WTC11 (cell line): Measurements from ENCODE around the gene TSPAN2.

Experiments
- FOXP1 ChIP-seq: sonication (generic); formaldehyde crosslinking; IDR thresholded peaks from 2 replicates; pipeline ENCODE4 v1.8.0; 2022; ENCODE audit warnings: missing genetic modification reagents, mild to moderate bottlenecking, moderate library complexity, borderline replicate concordance
- NFE2L1 ChIP-seq: sonication (generic); formaldehyde crosslinking; IDR thresholded peaks from 2 replicates; pipeline ENCODE4 v1.8.1; 2023; ENCODE audit warnings: missing genetic modification reagents
- NR1H2 ChIP-seq: sonication (generic); formaldehyde crosslinking; IDR thresholded peaks from 2 replicates; pipeline ENCODE4 v1.9.0; 2021; ENCODE audit warnings: mild to moderate bottlenecking, moderate library complexity, missing genetic modification reagents
- TF ChIP-seq, protein P1 (sequence below): sonication (generic); formaldehyde crosslinking; IDR thresholded peaks from 2 replicates; pipeline ENCODE4 v1.8.1; 2023; ENCODE audit warnings: mild to moderate bottlenecking, missing genetic modification reagents
- TF ChIP-seq, protein P2 (sequence below): sonication (generic); formaldehyde crosslinking; IDR thresholded peaks from 2 replicates; pipeline ENCODE4 v1.8.0; 2022; ENCODE audit warnings: mild to moderate bottlenecking, missing genetic modification reagents
- TF ChIP-seq, protein P3 (sequence below): fragments of 200-600 bp; IDR thresholded peaks from 2 replicates; pipeline ENCODE4 v1.8.0; 2022; ENCODE audit warnings: antibody characterized with exemption
- TF ChIP-seq, protein P4 (sequence below): sonication (generic); formaldehyde crosslinking; IDR thresholded peaks from 2 replicates; pipeline ENCODE4 v1.8.0; 2022; ENCODE audit warnings: mild to moderate bottlenecking, missing genetic modification reagents

DNA sequence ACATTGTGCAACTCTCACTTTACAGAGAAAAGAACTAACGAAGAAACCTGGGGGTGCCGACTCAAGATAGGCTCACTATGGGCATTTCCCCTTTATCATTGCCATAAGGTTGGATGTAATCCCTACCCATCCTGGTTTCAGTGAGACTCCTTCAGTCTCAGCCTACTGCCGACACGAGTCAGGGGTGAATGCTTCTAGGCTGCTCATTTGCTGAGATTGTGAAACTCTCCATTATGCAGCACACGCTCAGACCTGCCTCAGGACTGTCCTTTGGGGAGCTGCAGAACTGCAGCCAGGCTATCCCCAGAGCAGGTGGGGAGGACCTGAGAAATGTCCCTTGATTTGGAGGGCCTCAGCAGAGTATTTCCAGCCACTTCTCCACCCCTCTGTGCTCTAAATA is 37.5 kb downstream of the TSPAN2 start:
- TF ChIP-seq, protein P1, sequence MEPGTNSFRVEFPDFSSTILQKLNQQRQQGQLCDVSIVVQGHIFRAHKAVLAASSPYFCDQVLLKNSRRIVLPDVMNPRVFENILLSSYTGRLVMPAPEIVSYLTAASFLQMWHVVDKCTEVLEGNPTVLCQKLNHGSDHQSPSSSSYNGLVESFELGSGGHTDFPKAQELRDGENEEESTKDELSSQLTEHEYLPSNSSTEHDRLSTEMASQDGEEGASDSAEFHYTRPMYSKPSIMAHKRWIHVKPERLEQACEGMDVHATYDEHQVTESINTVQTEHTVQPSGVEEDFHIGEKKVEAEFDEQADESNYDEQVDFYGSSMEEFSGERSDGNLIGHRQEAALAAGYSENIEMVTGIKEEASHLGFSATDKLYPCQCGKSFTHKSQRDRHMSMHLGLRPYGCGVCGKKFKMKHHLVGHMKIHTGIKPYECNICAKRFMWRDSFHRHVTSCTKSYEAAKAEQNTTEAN (CRISPR knock-in tag) = no peak
- TF ChIP-seq NR1H2 (CRISPR knock-in tag) (no peak), FOXP1 (CRISPR knock-in tag) (no peak), NFE2L1 (CRISPR knock-in tag) (no peak)
- TF ChIP-seq, protein P2, sequence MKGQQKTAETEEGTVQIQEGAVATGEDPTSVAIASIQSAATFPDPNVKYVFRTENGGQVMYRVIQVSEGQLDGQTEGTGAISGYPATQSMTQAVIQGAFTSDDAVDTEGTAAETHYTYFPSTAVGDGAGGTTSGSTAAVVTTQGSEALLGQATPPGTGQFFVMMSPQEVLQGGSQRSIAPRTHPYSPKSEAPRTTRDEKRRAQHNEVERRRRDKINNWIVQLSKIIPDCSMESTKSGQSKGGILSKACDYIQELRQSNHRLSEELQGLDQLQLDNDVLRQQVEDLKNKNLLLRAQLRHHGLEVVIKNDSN (CRISPR knock-in tag) = no peak
- TF ChIP-seq, protein P3, sequence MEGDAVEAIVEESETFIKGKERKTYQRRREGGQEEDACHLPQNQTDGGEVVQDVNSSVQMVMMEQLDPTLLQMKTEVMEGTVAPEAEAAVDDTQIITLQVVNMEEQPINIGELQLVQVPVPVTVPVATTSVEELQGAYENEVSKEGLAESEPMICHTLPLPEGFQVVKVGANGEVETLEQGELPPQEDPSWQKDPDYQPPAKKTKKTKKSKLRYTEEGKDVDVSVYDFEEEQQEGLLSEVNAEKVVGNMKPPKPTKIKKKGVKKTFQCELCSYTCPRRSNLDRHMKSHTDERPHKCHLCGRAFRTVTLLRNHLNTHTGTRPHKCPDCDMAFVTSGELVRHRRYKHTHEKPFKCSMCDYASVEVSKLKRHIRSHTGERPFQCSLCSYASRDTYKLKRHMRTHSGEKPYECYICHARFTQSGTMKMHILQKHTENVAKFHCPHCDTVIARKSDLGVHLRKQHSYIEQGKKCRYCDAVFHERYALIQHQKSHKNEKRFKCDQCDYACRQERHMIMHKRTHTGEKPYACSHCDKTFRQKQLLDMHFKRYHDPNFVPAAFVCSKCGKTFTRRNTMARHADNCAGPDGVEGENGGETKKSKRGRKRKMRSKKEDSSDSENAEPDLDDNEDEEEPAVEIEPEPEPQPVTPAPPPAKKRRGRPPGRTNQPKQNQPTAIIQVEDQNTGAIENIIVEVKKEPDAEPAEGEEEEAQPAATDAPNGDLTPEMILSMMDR = no peak
- TF ChIP-seq, protein P4, sequence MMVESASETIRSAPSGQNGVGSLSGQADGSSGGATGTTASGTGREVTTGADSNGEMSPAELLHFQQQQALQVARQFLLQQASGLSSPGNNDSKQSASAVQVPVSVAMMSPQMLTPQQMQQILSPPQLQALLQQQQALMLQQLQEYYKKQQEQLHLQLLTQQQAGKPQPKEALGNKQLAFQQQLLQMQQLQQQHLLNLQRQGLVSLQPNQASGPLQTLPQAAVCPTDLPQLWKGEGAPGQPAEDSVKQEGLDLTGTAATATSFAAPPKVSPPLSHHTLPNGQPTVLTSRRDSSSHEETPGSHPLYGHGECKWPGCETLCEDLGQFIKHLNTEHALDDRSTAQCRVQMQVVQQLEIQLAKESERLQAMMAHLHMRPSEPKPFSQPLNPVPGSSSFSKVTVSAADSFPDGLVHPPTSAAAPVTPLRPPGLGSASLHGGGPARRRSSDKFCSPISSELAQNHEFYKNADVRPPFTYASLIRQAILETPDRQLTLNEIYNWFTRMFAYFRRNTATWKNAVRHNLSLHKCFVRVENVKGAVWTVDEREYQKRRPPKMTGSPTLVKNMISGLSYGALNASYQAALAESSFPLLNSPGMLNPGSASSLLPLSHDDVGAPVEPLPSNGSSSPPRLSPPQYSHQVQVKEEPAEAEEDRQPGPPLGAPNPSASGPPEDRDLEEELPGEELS (CRISPR knock-in tag) = no peak
